Liver (tissue), 9 donors: ENCODE data around the gene HGS. TPM values are rescaled to one million over a fixed set of nuclear protein-coding genes. Genes with fewer than 3 reads are reported as not detected.

ENCODE experiments used
- DNase-seq: peaks from one replicate; pipeline ENCODE4 v3.0.0-alpha.2; 2017; ENCODE audit warnings: low spot score
- H3K27ac ChIP-seq, 2 donors: one replicate each; pipeline ENCODE4 v1.7.0; 2013; ENCODE audit warnings: inconsistent platforms in 2 of 2, low read length in 2 of 2, control low read depth in 1 of 2, low read depth in 1 of 2, mild to moderate bottlenecking in 1 of 2
- H3K27me3 ChIP-seq, 4 donors: one replicate each; pipeline versions ENCODE4 v1.6.1 to v1.7.0; 2013; ENCODE audit warnings: low read length in 3 of 4, inconsistent platforms in 1 of 4, mild to moderate bottlenecking in 1 of 4, moderate library complexity in 1 of 4; ENCODE audit not compliant: control insufficient read depth in 4 of 4, insufficient read depth in 4 of 4
- H3K36me3 ChIP-seq, 4 donors: one replicate each; pipeline versions ENCODE4 v1.6.1 to v1.7.0; 2013; ENCODE audit warnings: low read length in 3 of 4, mild to moderate bottlenecking in 3 of 4, low read depth in 1 of 4, moderate library complexity in 1 of 4; ENCODE audit not compliant: control insufficient read depth in 4 of 4, insufficient read depth in 3 of 4
- H3K4me1 ChIP-seq, 4 donors: one replicate each; pipeline versions ENCODE4 v1.6.1 to v1.7.0; 2013; ENCODE audit warnings: low read length in 3 of 4, mild to moderate bottlenecking in 3 of 4, moderate library complexity in 1 of 4; ENCODE audit not compliant: control insufficient read depth in 4 of 4, insufficient read depth in 4 of 4
- H3K4me3 ChIP-seq, 3 donors: one replicate each; pipeline versions ENCODE4 v1.6.1 to v1.7.0; 2013; ENCODE audit warnings: low read length in 3 of 3, control low read depth in 1 of 3, low read depth in 1 of 3, mild to moderate bottlenecking in 1 of 3
- H3K9ac ChIP-seq, 2 donors: one replicate each; pipeline ENCODE4 v1.7.0; 2013; ENCODE audit warnings: low read length in 2 of 2, mild to moderate bottlenecking in 2 of 2, moderate library complexity in 2 of 2, control low read depth in 1 of 2, low read depth in 1 of 2
- H3K9me3 ChIP-seq, 4 donors: one replicate each; pipeline versions ENCODE4 v1.6.1 to v1.7.0; 2013; ENCODE audit warnings: low read length in 3 of 4; ENCODE audit not compliant: control insufficient read depth in 4 of 4
- CTCF ChIP-seq: fragments of 150-350 bp; IDR thresholded peaks from 2 replicates; pipeline ENCODE4 v1.5.1; 2017; ENCODE audit warnings: improper control_type of control experiment, low read depth, low read length; ENCODE audit not compliant: missing input control
- EGR1 ChIP-seq, 2 donors: IDR thresholded peaks; 2 replicates each; pipeline ENCODE4 v1.6.1; 2016 to 2018; ENCODE audit warnings: antibody characterized with exemption in 2 of 2, low read depth in 2 of 2
- FOXA2 ChIP-seq: IDR thresholded peaks from 2 replicates; pipeline ENCODE4 v1.6.1; 2016; ENCODE audit warnings: antibody characterized with exemption
- JUND ChIP-seq, 2 donors: IDR thresholded peaks; 2 replicates each; pipeline ENCODE4 v1.6.1; 2016; ENCODE audit warnings: antibody characterized with exemption in 2 of 2
- MAX ChIP-seq: IDR thresholded peaks from 2 replicates; pipeline ENCODE4 v1.6.1; 2016; ENCODE audit warnings: antibody characterized with exemption
- REST ChIP-seq: IDR thresholded peaks from 2 replicates; pipeline ENCODE4 v1.6.1; 2016; ENCODE audit warnings: antibody characterized with exemption, mild to moderate bottlenecking
- SP1 ChIP-seq: IDR thresholded peaks from 2 replicates; pipeline ENCODE4 v1.6.1; 2018; ENCODE audit warnings: antibody characterized with exemption, mild to moderate bottlenecking
- TAF1 ChIP-seq: conservative IDR thresholded peaks from 2 replicates; pipeline ENCODE4 v1.6.1; 2016; ENCODE audit warnings: antibody characterized with exemption, mild to moderate bottlenecking
- YY1 ChIP-seq: IDR thresholded peaks from 2 replicates; pipeline ENCODE4 v1.6.1; 2016; ENCODE audit warnings: antibody characterized with exemption, mild to moderate bottlenecking
- ZBTB33 ChIP-seq: IDR thresholded peaks from 2 replicates; pipeline ENCODE4 v1.6.1; 2016; ENCODE audit warnings: antibody characterized with exemption
- WGBS: extraction: QIAGEN DNeasy Blood & Tissue Kit; methylation state at CpG from one replicate; pipeline ENCODE4 v1.1.7; 2013; 5-methylcytosine and 5-hydroxymethylcytosine counted together
- polyA plus RNA-seq, 2 donors: library from polyadenylated mRNA; stranded (reverse) in 1 of 2; unstranded in 1 of 2; fragments of 200-250 nt in 1 of 2; fragments of >200 nt in 1 of 2; fragmentation: Nextera tagmentation in 1 of 2; extraction: Ambion mirVana in 1 of 2; gene quantifications; one replicate each; pipeline versions ENCODE4 v1.2.1 to v1.2.3, GENCODE V29; 2013 to 2015
- total RNA-seq, 2 donors: library from RNA; depleted of rRNA; stranded (reverse); fragments of >200 nt; gene quantifications; one replicate each; pipeline ENCODE4 v1.2.3, GENCODE V29; 2014
- donor health status: healthy.
- donor health status: healthy.
- donor health status: healthy.
- donor health status: healthy.
- donor health status: healthy.

HGS gene
- total and polyA plus RNA-seq, 4 donors: 21.8 to 31.6 (median 28.2) TPM

- no peak for TF ChIP-seq ZBTB33
Measured at GRCh38 chr17:81691608-81692007, 7.8 kb downstream of the HGS start (continued).

GRCh38 chr17:81693509-81694210 is 9.8 kb downstream of the HGS start:
- WGBS: 92% methylated on average over 35 of the region's 35 CpGs
- no peak for DNase-seq
- H3K27ac ChIP-seq: no peak overlapping the region
- H3K4me3 ChIP-seq: no peak overlapping the region
- H3K36me3 ChIP-seq: peaks cover 15 to 99% (median 27%) of the 10 kb centered on the region in 4 donors
- TF ChIP-seq CTCF (no peak), YY1 (no peak)
- H3K9me3 ChIP-seq: no peaks in the 10 kb centered on the region
- no peaks in the 10 kb centered on the region for H3K27me3 ChIP-seq
- H3K9ac ChIP-seq: no peak overlapping the region
- no peaks in the 10 kb centered on the region for H3K4me1 ChIP-seq

GRCh38 chr17:81694810-81695209 is 11.0 kb downstream of the HGS start:
- no peaks in the 10 kb centered on the region for H3K9me3 ChIP-seq
- peaks cover 16 to 93% (median 27%) of the 10 kb centered on the region in 4 donors for H3K36me3 ChIP-seq
- 94% methylated on average over 19 of the region's 19 CpGs for WGBS
- no peak overlapping the region for H3K4me3 ChIP-seq
- H3K4me1 ChIP-seq: no peaks in the 10 kb centered on the region
- H3K9ac ChIP-seq: no peak overlapping the region
- no peak for TF ChIP-seq JUND (IDR thresholded peaks at IDR 0.05)
- TF ChIP-seq REST: no peak
- TF ChIP-seq TAF1: no peak
- TF ChIP-seq EGR1 (IDR thresholded peaks at IDR 0.05; ENCODE audit: low read depth in 2 of 2): no peak
- no peak for TF ChIP-seq SP1
- no peak for TF ChIP-seq CTCF
- TF ChIP-seq FOXA2: no peak
- TF ChIP-seq MAX: no peak
- H3K27ac ChIP-seq: no peak overlapping the region
- H3K27me3 ChIP-seq: no peaks in the 10 kb centered on the region
- no peak for DNase-seq
